Measurements from ENCODE around the gene ALDH16A1. TPM values are rescaled to one million over a fixed set of nuclear protein-coding genes. Genes with fewer than 3 reads are reported as not detected.
A peak's percentile ranks its signal among the peaks of the same experiment; 100 is the strongest.
"Not testable (repeated sequence)": the region's sequence is repeated elsewhere in the genome, so short reads cannot be mapped to it uniquely, and the experiment has no call there.

The ALDH16A1 gene
- polyA plus RNA-seq, 5 donors, result 12.8 to 24.3 (median 14.0) TPM

GRCh38 chr19:49440439-49441209 lies 12.4 kb upstream of the ALDH16A1 start:
- DNase-seq, result no peak

DNA sequence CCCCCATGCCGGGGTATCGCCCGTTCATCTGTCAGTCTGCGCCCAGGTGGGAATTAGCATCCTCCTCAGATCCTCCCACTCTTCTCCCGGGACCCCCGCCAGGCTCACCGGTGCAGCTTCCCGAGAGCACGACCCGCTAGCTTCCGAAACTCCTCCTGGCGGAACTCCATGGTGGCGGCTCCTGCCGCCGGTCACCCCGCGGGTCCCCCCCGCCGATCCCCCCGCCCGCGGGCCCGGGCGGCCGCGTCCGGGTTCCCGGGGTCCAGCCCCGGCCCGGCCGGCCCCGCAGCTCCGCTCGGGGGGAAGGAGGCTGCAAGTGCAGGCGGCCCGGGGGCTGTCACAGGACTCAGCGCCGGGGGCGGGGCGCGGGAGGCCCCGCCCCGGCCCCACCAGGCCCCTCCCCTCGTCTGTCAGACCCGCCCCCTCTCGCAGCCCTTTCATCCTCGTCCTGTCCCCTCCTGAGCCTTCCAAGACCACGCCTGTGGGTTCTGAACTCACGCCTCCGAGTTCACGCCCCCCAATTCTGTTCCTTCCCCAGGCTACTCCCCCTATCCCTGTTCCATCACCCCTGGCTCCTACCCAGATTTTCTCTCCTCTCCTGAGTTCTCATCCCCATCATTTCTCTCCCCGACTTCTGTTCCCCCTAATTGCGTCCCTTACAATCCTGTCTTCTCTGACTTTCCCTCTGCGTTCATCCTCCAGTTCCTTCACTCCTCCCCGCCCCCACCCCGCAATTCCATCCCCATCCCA lies 11.6 kb upstream of the ALDH16A1 start, which contains the start of gene SLC17A7:
Gene SLC17A7, minus strand, starts transcription at position 318 of the 750 bp plus-strand sequence. Its CDS starts 148 bp downstream, at position 170.
- no peak for DNase-seq

GRCh38 chr19:49441960-49442350 lies 11.1 kb upstream of the ALDH16A1 start:
- no peak for DNase-seq

- no peak for DNase-seq
These were observed 10.7 kb upstream of the ALDH16A1 start for GRCh38 chr19:49442354-49442753.

DNA sequence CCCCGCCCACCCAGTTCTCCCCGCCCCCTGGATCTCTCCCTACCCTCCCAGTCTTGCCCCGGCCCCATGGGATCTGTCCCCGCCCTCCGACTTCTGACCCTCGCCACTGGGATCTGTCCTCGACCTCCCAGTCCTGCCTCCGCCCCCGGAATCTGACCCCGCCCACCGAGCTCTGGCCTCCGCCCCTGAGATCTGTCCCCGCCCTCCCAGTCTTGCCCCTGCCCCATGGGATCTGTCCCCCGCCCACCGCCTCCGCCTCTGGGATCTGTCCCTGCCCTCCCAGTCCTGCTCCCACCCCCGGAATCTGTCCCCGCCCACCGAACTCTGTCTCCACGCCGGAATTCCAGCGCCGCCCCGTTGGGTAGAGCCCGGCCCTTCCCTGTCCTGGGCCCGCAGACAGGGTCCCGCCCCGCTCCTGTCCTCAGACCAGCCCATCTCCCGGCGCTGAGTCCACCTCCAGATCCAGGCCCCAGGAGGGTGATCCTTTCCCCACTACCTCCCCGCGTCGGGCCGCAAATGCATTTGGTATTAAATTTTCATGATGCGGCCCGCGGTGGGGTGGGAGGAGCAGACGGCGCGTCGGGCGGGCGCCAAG lies 10.2 kb upstream of the ALDH16A1 start:
- peak; percentile 79 to 81 for DNase-seq

GRCh38 chr19:49443366-49444099 lies 9.5 kb upstream of the ALDH16A1 start:
- DNase-seq, result peak; percentile 93 to 95

- DNase-seq, result not testable (repeated sequence)
These were observed 8.8 kb upstream of the ALDH16A1 start for GRCh38 chr19:49444100-49444700.

- DNase-seq, result no peak
These were observed 7.0 kb upstream of the ALDH16A1 start for GRCh38 chr19:49445997-49446396.

- no peak for DNase-seq
These were observed 5.3 kb upstream of the ALDH16A1 start for GRCh38 chr19:49447485-49448431.

DNA sequence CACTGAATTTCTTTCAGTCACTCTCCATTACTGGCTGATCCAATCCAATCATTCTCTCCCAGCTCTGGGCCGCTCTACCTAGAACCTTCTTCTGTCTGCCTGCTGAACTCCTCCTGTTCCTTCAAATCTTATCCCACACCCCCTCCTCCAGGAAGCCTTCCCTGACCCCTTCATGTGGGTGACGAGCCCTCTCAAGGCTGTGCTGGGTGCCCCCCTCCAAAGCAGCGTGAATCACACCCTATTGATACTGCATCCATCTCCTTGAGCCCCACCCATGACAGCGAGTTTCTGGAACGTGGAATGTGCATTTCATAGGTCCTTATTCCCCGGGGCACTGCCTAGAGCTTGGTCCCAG lies 4.6 kb upstream of the ALDH16A1 start:
- no peak for DNase-seq

GRCh38 chr19:49450405-49450804 lies 2.6 kb upstream of the ALDH16A1 start:
- DNase-seq, result no peak

DNA sequence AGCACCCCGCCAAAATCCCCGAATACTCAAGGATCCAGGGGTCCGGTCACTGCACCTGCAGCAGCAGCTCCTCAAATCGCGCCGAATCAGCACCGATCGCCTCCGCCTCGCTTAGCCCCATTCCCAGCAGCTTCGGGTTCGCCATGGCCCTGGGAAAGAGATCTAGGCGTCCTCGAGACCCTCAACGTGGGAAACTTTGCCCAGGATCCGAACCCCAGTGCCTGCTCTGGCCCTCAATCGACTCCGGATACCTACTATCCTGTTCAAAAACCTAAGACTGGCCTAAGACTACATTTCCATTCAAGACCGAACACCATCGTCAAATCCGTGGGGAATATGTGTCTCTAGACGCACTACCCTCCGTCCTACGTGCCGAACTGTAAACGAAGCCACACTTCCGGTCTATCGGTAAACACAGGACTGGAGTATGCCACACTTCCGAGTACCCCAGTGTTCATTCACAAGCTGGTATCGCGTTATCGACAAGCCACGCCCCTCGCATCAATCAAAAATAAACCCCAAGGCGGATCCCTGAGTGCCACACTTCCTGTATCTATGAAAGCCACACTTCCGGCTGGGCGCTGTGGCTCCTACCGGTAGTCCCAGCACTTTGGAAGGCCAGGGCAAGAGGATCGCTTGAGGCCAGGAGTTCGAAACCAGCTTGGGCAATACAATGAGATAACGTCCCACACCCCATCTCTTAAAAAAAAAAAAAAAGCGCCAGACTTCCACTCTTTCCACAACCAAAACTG lies 1.4 kb upstream of the ALDH16A1 start, which contains the start of gene PIH1D1:
Gene PIH1D1, minus strand, starts transcription at position 385 of the 752 bp plus-strand sequence. Its CDS starts 240 bp downstream, at position 145.
- DNase-seq, result peak; percentile 96 to 98

DNA sequence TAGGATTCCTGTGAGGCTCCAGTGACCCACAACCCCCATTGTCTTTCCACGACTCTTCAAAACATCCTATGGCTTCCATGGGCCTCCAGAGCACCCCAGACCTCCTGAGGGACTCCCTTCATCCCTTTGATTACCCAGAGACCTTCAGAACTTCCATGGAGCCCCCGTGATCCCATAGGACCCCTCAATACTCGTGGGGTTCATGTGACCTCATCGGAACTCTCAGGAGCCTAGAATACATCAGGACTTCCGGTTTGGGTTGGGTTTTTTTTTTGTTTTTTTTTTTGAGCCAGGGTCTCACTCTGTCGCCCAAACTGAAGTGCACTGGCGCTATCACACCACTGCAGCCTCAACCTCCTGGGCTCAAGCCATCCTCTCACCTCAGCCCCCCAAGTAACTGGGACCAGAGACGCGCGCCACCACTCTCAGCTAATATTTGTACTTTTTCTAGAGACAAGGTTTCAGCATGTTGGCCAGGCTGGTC lies 774 bp downstream of the ALDH16A1 start:
- no peak for DNase-seq

DNA sequence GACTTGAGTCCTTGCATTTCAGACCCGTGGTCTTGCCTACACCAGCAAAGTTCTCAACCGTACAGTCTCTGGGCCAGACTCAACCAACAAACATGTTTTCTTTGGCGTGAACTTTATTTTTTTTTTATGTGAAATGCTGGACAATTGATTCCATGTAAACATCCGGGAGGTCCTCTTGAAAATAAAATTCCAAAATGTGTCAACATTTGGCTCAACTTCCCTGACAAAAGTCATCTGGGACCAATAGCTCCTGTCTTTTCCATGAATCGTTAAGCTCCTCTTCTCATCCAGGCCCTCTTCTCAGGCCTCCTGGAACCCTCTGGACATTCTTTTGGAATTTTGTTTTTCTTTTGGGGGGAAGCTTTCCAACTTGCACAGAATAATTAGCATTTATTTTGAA lies 2.7 kb downstream of the ALDH16A1 start:
- peak; percentile 69 to 88 for DNase-seq

DNA sequence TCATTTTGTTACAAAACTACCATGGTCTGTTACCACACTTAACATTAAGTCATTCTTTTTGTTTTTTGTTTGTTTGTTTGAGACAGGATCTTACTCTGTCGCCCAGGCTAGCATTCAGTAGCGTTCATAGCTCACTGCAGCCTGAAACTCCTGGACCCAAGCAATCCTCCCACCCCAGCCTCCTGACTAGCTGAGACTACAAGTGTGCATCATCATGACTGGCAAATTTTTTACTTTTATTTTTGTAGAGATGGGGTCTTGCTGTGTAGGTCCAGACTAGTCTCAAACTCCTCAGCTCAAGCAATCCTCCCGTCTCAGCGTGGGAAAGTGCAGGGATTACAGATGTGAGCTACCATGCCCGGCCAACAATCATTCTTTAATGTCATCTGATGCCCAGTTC lies 3.3 kb downstream of the ALDH16A1 start:
- no peak for DNase-seq

DNA sequence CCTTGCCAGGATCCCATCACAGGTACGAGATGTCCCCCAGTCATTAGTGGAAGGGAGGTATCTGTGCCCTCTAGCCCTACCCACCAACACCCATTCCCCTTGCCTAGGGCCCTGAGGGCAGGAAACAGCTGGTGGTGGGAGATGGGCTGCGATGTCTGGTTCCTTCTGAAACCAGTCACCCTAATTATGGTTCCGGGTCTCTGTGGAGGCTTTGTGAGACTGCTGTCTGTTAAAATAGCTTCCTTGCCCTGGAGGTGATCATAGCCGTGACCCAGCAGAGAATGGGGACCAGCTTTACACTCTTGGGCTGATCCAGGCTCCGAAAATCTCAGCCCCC lies 5.5 kb downstream of the ALDH16A1 start:
- no peak for DNase-seq

- DNase-seq, result no peak
These were observed 6.4 kb downstream of the ALDH16A1 start for GRCh38 chr19:49459388-49459787.

GRCh38 chr19:49461130-49461529 lies 8.1 kb downstream of the ALDH16A1 start:
- DNase-seq, result not testable (repeated sequence)

DNA sequence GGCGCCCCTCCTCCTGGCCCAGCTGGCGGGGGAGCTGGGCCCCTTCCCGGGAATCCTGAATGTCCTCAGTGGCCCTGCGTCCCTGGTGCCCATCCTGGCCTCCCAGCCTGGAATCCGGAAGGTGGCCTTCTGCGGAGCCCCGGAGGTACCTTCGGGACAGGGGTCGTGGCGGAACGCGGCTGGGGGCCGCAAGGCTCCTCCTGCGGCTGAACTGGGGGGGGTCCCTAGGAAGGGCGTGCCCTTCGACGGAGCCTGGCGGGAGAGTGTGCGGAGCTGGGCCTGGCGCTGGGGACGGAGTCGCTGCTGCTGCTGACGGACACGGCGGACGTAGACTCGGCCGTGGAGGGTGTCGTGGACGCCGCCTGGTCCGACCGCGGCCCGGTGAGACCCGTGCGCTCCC lies 8.6 kb downstream of the ALDH16A1 start:
- no peak for DNase-seq
